Measurements from ENCODE around the gene EXOC3L1. TPM values are rescaled to one million over a fixed set of nuclear protein-coding genes. Genes with fewer than 3 reads are reported as not detected.

The EXOC3L1 gene
- total RNA-seq, 1 donor from 2014 or later = 45.8 TPM

GRCh38 chr16:67161595-67162058 lies 28.3 kb downstream of the EXOC3L1 start:
- no peak for DNase-seq

GRCh38 chr16:67158637-67159600 lies 31.0 kb downstream of the EXOC3L1 start:
- DNase-seq = no peak

GRCh38 chr16:67157892-67158635 lies 31.9 kb downstream of the EXOC3L1 start:
- DNase-seq = no peak

- no peak for DNase-seq
Observed at GRCh38 chr16:67157106-67157748, 32.7 kb downstream of the EXOC3L1 start.

- no peak for DNase-seq
Observed at GRCh38 chr16:67156143-67156844, 33.6 kb downstream of the EXOC3L1 start.

GRCh38 chr16:67155295-67156142 lies 34.4 kb downstream of the EXOC3L1 start:
- peak; percentile 87 for DNase-seq

- DNase-seq = no peak
Observed at GRCh38 chr16:67154578-67155294, 35.2 kb downstream of the EXOC3L1 start.

GRCh38 chr16:67151431-67152097 lies 38.4 kb downstream of the EXOC3L1 start:
- no peak for DNase-seq

- peak; percentile 49 for DNase-seq
Observed at GRCh38 chr16:67150833-67151396, 39.0 kb downstream of the EXOC3L1 start, which contains the start of gene B3GNT9. B3GNT9 (minus strand) TSS chr16:67150998; CDS start chr16:67150485, 513 bp downstream.

- DNase-seq = peak; percentile 58
Observed at GRCh38 chr16:67150047-67150832, 39.7 kb downstream of the EXOC3L1 start.

GRCh38 chr16:67149276-67150046 lies 40.5 kb downstream of the EXOC3L1 start:
- DNase-seq = no peak

- no peak for DNase-seq
Observed at GRCh38 chr16:67148656-67149275, 41.2 kb downstream of the EXOC3L1 start.

GRCh38 chr16:67148221-67148620 lies 41.7 kb downstream of the EXOC3L1 start:
- no peak for DNase-seq

GRCh38 chr16:67147437-67148140 lies 42.3 kb downstream of the EXOC3L1 start:
- DNase-seq = no peak

GRCh38 chr16:67146523-67147357 lies 43.2 kb downstream of the EXOC3L1 start:
- DNase-seq = no peak

- DNase-seq = no peak
Observed at GRCh38 chr16:67145746-67146145, 44.2 kb downstream of the EXOC3L1 start.

Data from dermis blood vessel endothelial cell (primary cell).